Fibroblast of skin of left quadriceps (primary cell): ENCODE results near the gene BTN2A1.
"Not testable (repeated sequence)": the region's sequence is repeated elsewhere in the genome, so short reads cannot be mapped to it uniquely, and the experiment has no call there.

Experiments used
- DNase-seq, 2 experiments: peaks; one replicate each; pipeline ENCODE4 v3.0.0-alpha.2; 2013; ENCODE audit warnings: low read depth in 2 of 2

Gene BTN2A1

GRCh38 chr6:26493258-26493657 lies 35.5 kb downstream of the BTN2A1 start:
- no peak for DNase-seq

DNA sequence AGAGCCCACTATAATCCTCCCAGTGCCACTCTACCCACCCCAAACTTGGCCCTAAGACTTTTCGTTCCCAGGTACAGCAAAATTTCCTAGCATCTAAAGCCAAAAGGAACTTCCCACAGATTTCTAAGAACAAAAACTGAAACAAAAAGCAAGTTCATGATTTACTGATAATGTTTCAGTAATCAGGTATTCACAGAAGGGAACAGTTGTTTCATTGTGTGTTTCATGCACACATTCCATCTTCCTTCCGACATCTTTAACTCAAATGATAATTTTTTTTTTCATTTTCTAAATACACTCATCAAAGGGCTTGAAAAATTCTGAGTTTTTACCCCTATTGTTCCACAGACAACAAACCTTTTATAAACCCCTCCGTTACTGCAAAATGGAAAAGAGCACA lies 36.4 kb downstream of the BTN2A1 start:
- no peak for DNase-seq

- DNase-seq = no peak
Observed at GRCh38 chr6:26495281-26495680, 37.5 kb downstream of the BTN2A1 start.

DNA sequence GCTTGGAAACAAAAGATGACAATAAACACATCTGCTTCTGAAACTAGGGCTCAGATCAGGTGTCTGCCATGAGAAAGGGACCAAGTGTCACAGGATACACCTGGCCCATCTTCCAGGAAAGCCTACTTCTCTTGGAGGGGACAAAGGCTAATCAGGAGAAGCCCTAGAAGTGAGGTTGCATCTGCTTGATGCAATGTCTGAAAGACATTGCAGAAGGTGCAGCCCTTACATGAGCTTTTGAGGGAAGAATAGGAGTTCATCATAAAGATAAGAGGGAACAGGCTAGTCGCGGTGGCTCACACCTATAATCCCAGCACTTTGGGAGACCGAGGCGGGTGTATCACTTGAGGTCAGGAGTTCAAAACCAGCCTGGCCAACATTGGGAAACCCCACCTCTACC lies 39.9 kb downstream of the BTN2A1 start:
- DNase-seq = no peak

DNA sequence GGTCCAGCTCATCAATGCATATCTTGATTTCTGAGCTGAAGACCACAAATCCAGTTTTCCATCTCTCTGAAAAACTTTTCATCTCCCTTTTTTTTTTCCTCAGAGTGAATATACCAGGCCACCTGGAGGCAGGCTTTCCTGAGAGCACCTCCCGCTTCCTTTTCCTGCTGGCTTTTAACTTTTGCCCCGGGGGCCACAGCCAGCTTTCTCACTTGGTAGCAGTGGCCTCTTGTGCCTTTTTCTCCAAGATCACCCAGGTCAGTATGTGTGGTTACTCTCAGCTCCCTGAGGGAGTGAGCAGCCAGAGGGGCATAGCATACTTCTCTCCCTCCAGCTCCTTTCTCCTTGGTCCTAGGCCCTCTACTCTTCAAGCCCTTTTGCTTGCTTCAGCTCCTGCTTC lies 42.3 kb downstream of the BTN2A1 start, which contains the start of gene BTN1A1:
Gene BTN1A1 (plus strand): TSS at position 202 of the 400 bp plus-strand sequence. CDS start 984 bp downstream, outside the sequence.
- no peak for DNase-seq

DNA sequence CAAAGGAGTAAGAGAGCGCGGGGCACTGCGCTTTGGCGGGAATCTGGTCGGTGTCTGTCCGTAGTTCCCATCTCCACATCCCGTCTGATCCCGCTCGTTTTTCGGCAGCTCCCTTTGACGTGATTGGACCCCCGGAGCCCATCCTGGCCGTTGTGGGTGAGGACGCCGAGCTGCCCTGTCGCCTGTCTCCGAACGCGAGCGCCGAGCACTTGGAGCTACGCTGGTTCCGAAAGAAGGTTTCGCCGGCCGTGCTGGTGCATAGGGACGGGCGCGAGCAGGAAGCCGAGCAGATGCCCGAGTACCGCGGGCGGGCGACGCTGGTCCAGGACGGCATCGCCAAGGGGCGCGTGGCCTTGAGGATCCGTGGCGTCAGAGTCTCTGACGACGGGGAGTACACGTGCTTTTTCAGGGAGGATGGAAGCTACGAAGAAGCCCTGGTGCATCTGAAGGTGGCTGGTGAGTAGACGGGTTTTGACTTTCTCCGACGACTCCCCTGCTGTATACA lies 43.8 kb downstream of the BTN2A1 start:
- DNase-seq = no peak

DNA sequence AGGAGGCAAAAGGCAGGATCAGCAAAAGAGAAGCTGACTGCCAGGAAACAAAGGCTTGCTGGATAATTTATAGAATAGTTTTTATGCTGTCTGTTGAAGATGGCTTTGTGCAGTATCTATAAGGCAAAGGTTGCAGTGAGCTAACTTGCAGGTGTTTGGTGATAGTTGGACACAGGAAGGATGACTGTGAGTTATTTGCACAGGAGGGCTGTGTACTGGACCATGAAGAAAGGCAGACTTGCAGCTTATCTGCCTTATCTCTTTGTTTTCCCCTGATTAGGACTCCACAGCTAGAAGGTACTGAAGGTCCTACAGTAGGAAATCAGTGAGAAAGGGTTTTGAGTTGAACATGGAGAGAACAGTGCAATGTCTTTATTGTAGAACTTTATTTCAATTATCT lies 44.4 kb downstream of the BTN2A1 start:
- no peak for DNase-seq

GRCh38 chr6:26502626-26503025 lies 44.9 kb downstream of the BTN2A1 start:
- DNase-seq = no peak

- DNase-seq = no peak
Observed at GRCh38 chr6:26507658-26508057, 49.9 kb downstream of the BTN2A1 start.

DNA sequence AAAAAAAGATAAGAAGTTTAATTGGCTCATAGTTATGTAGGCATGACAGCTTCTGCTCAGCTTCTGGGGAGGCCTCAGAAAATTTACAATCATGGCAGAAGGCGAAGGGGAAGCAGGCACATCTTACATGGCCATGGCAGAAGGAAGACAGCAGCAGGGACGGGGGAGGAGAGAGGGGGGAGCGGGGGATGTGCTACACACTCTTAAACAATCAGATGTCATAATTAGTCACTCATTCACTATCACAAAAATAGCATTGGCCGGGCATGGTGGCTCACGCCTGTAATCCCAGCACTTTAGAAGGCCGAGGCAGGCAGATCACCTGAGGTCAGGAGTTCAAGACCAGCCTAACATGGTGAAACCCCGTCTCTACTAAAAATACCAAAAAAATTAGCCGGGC lies 53.3 kb downstream of the BTN2A1 start:
- not testable (repeated sequence) for DNase-seq

DNA sequence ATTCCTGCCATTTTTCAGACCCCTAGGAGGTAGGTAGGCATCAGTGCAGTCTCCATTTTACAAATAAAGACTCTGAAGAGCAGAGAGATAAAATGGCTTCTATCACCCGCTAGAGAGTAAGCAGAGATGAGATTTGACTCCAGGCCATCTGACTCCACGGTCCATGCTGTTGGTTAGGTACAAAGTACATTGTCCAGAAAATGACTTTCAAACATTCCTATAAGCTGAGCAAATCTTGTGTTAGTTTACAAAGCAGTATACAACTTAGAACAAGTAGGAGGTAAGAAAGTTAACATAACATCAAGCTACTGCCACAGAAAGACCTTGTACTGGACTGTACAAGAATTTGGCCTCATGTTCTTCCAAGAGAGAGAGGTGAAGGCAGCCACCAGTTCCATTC lies 57.2 kb downstream of the BTN2A1 start:
- no peak for DNase-seq

- no peak for DNase-seq
Observed at GRCh38 chr6:26516481-26517427, 59.0 kb downstream of the BTN2A1 start.
